Islet of Langerhans (tissue), 1 donor: ENCODE data around the gene COL21A1.
"Not testable (repeated sequence)": the region's sequence is repeated elsewhere in the genome, so short reads cannot be mapped to it uniquely, and the experiment has no call there.

ENCODE experiments used
- FAIRE-seq: peaks from one replicate; lab custom pipeline; 2011; peaks lifted over from hg19 to GRCh38; lab: Jason Lieb, UNC

The COL21A1 gene

GRCh38 chr6:56246881-56247653 is at the start of gene COL21A1:
Gene COL21A1, minus strand, starts transcription at chr6:56247580. Its CDS starts 64,962 bp downstream, at chr6:56182618.
- no peak for FAIRE-seq

GRCh38 chr6:56293781-56294180 is 46.4 kb upstream of the COL21A1 start:
- no peak for FAIRE-seq

GRCh38 chr6:56292505-56293181 is 45.3 kb upstream of the COL21A1 start:
- peak; percentile 95 for FAIRE-seq

GRCh38 chr6:56291302-56291917 is 44.0 kb upstream of the COL21A1 start:
- FAIRE-seq: no peak

GRCh38 chr6:56289721-56290120 is 42.3 kb upstream of the COL21A1 start:
- no peak for FAIRE-seq

DNA sequence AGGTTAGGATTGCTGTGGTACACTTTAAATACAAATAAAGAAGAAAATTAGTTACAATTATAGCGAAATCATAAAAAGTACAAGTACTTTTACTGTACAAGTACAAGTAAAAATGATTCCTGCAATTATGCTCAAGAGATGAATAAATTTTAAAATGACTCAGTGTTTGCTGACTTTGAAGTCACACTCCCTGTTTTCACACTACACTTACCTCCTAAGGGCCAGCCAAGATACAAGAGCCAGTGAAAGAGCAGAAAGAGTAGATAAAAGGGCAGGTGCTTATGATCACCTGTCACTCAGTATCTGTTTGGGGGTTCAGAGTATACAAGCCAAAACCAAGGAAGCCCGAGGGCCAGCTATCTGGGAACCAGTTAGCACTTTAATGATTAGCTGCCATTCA is 41.0 kb upstream of the COL21A1 start:
- FAIRE-seq: no peak

DNA sequence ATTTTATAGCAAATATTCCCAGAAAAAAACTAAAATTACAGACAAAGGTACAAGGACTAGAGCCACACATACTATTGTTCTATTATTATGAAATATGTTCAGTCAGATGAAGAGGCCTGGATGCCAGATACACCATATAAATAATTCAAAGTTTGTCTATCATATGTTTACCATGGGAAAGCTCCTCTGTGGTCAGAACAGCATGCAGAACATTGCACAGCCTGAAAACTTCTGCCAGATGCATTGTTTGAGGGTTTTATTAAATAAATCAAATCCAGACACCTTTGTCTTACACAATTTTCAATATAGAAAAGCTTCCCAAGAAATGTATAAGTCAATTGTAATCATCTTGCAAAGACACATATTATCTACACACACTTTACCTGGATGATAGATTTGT is 35.0 kb upstream of the COL21A1 start:
- no peak for FAIRE-seq

DNA sequence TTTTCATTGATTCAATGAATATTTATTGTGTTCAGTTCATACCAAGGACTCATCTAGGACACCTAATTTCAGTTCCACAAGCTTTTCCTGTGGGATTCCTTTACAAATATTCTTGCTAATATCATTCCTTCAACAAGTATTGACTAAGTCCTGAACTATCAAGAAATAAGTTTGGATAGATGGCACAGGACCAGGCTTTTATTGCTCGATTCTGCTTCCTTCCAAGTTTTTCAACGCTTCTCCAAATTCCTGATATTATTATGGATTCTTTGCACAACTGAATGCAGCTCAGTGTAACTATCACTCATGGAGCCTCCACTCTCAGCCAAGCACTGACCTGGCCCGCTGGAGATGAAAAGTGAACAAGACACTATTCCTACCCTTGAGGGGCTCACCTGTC is 32.7 kb upstream of the COL21A1 start:
- no peak for FAIRE-seq

DNA sequence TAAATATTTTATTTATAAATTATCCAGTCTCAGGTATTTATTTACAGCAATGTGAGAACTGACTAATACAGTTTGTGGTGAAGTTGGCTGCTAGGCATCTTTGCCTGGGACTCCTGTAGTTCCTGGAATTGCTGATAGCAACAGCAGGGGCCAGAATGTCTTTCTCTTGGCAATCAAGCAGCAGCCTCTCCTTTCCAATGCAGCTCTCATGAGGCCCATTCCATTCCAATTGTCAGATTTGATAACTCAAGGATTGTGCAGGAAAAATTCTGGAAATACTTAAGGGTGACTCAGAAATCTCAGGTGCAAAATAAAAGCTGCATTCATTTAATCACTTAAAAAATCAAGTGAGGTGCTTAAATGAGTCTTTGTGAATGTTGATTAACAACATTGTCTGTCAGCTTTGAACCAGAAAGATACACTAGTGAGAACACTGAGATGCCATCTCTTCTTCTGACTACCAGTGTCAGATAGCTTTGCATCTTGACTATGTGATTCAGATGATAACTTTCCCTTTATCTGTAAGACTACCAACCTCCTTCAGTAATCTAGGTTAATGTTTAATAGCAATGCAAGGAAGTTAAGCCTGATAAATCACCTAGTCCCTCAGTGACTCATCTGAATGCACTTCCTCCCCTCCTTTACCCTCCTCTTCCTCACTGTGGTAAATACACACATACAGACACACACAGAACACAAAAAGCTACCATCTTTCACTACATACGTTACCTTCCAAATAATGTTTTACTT is 32.1 kb upstream of the COL21A1 start:
- no peak for FAIRE-seq

GRCh38 chr6:56278171-56278591 is 30.8 kb upstream of the COL21A1 start:
- no peak for FAIRE-seq

DNA sequence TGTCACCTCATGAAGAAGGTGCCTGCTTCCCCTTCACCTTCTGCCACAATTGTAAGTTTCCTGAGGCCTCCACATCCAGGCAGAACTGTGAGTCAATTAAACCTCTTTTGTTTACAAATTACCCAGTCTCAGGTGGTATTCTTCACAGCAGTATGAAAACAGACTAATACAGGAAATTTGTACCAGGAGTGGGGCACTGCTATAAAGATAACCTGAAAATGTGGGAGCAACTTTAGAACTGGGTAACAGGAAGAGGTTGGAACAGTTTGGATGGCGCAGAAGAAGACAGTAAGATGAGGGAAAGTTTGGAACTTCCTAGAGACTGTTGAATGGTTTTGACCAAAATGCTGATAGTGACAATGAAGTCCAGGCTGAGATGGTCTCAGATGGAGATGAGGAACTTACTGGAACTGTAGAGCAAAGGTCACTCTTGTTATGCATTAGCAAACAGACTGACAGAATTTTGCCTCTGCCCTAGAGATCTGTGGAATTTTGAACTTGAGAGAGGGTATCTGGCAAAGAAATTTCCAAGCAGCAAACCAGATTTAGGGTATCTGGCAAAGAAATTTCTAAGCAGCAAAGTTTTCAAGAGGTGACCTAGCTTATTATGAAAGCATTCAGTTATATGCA is 23.5 kb upstream of the COL21A1 start:
- no peak for FAIRE-seq

GRCh38 chr6:56268266-56268665 is 20.9 kb upstream of the COL21A1 start:
- no peak for FAIRE-seq

- no peak for FAIRE-seq
Measured at GRCh38 chr6:56266011-56266410, 18.6 kb upstream of the COL21A1 start.

DNA sequence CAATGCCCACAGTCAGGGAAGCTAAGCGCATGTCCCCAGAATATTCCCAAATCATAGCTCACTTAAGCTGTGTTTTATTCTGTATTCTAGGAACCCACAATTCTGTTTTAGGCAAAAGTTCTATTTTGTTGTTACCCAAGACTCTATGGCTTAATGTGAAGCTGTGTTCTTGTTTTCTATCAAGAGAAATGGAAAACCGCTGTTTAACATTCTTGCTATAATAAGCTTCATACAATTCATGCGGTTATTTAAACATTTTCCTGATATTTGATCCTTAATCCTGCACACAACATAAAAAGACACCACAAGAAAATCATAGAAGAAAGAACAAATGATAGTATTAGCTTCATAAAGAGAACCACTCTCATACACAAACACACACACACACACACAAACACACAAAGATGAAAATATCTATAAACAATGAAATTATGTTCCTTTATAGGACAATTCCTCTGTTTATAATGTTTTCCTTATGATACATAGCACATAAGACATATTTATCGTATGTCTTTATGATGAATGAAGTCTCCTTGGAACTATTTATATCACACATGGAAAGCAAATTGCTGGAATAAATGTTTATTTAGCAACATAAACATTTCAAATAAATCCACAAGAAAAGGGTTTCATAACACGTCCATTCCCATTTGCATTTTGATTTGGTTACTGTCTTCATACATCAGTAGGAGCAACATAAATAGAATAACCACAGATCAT is 16.4 kb upstream of the COL21A1 start:
- FAIRE-seq: no peak

- not testable (repeated sequence) for FAIRE-seq
Measured at GRCh38 chr6:56260593-56260992, 13.2 kb upstream of the COL21A1 start.

GRCh38 chr6:56259234-56260077 is 12.1 kb upstream of the COL21A1 start:
- no peak for FAIRE-seq

- no peak for FAIRE-seq
Measured at GRCh38 chr6:56255349-56255748, 8.0 kb upstream of the COL21A1 start.

DNA sequence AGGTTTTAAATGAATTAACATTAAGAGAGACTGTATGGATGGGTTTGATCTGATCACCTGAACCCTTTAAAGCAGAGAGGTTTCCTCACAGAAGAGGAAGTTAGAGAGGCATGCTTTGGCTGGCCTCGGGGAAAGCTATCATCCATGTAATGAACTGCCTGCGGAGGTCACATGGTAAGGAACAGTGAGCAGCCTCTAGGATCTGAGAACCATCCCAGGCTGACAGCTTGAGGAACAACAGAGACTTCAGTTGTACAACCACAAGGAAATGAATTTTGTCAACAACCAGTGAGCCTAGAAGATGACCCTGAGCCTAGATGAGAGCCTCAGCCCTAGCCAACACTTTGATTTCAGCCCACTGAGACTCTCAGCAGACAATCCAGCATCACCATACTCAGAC is 2.9 kb upstream of the COL21A1 start:
- FAIRE-seq: no peak

DNA sequence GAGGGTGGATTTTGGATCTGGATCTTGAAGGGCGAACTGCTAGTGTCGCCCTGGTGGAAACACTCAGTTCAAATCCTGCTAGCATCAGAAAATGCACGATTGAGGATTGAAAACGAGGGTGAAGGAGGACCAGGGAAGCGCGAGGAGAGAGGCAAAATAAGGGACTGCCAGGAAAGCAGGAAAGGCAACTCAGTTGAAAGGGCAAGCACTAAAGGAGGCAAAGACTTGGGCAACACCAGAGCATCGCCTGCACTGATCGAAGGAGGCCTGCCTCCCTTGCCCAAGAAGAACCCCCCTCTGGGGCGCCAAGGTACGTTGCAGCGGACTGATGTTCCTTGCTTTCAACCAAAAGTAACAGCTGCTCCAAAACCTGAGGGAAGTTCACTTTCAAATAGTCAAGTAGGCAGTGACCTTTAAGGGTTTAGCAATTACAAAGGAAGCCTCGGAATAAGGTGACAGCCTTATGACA is 308 bp upstream of the COL21A1 start:
- FAIRE-seq: no peak

DNA sequence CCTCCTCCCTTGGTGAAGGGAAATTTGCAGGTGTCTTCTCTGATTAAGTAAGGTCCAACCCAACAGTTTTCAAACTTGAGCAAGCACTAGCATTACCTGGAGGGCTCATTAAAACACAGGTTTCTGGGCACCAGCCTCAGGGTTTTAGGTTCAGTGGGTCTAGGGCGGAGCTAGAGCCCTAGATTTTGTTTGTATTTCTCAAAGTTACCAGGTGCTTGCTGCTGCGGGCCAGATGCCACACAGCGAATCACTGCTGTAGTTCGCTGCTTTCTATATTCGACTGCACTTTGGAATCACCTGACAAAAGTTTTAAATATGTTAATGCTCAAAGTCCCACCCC is 869 bp downstream of the COL21A1 start:
- FAIRE-seq: no peak
